Stimulated activated CD4-positive, alpha-beta T cell treated with anti-CD3 and anti-CD28 coated beads, TNF-alpha, amount 100 ng/mL, for 24 hours (primary cell): ENCODE measurements around the gene WNT2.
"Not testable (repeated sequence)": the region's sequence is repeated elsewhere in the genome, so short reads cannot be mapped to it uniquely, and the experiment has no call there.

Source experiments
- DNase-seq, 3 experiments: peaks; one replicate each; pipeline ENCODE4 v3.0.0-alpha.2; 2020; ENCODE audit warnings: low read depth in 3 of 3

The WNT2 gene

DNA sequence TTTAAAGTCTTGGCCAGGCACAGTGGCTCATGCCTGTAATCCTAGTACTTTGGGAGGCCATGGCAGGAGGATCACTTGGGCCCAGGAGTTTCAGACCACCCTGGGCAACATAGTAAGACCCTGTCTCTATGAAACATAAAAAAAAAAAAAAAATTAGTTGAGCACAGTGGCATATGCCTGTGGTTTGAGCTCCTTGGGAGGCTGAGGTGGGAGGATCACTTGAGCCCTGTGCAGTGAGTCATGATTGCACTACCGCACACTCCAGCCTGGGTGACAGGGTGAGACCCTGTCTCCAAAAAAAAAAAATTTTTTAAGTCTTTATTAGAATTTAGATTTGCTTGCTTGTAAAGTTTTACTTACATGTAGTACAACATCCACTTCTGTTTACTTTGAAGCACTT is 14.0 kb downstream of the WNT2 start:
- no peak for DNase-seq

DNA sequence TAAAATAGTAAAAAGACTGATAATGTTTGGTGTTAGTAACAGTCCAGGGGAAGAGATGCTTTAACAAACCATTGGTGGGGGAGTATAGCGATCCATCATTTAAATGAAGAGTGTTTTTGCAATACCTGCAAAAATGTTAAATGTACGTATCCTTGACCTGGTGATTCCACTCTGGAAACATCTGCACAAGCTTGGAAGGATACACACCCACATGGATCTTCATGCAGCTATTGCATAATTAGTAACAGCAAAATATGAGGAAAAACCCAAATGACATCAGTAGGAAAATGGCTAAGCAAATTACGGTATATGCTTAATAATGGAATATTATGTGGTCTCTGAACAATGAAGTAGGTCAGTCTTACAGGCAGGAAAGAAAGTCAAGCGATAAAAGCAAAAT is 20.5 kb downstream of the WNT2 start:
- DNase-seq: no peak

DNA sequence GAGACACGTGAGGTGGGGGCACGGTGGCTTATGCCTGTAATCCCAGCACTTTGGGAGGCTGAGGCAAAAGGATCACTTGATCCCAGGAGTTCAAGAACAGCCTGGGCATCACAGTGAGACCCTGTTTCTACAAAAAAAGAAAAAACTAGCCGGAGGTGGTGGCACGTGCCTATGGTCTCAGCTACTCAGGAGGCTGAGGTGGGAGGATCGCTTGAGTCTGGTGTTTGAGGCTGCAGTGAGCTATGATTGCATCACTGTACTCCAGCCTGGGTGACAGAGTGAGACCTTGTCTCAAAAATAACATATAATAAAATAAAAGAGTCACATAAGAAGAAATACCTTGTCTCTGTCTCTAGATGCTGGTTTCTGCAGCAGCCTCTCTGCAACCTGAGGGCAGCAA is 22.4 kb downstream of the WNT2 start:
- not testable (repeated sequence) for DNase-seq

DNA sequence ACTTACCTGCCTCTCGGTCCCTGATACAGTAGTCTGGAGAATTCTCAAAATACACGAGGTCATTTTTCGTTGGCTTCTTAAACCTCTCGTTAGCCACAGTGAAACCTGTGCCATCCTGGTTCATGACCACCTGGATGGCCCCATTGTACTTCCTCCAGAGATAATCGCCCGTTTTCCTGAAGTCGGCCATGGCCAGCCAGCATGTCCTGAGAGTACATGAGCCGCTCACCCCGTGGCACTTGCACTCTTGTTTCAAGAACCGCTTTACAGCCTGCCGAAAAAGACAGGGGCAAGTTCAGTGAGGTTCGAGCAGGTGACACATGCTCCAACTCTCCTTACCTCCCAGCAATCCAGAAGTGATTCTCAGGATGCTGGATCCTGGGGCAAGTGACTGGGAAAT is 25.3 kb downstream of the WNT2 start:
- DNase-seq: no peak

DNA sequence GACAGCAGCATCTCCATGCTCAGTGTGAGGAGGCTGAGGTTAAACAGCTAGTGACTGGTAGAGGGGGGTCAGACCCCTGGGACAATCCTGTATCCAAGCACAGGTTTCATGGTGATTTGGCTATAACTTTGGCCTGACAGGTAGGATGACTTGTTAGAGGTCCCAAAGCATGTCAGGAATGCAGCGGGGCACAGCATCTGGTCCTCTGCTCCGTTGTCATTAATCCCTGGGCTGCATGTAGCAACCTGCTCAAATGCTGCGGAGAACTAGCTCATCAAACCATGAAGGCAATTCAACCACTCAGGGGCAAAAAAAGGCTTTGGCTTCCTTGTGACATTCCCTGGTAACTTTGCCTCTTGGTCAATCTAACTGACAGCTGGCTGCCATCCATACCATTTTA is 26.8 kb downstream of the WNT2 start:
- no peak for DNase-seq

DNA sequence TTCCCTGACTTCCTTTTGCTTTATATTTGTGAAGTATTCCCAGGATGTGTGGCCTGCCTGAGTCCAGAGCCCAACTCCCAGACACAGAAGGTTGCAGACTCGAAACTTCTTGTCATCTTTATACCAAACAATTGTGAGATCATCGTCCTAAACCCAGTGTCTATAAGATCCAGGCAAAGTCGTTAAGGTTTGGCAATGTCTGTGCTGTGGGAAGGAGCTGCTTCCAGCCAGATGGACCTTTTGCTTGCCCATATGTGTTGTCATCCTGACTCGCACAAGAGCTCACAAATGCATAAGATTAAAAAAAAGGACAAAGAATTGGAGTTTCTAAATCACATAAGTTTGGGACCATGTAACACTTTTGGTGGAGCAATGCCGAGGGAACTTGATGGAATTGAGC is 37.0 kb downstream of the WNT2 start:
- no peak for DNase-seq

DNA sequence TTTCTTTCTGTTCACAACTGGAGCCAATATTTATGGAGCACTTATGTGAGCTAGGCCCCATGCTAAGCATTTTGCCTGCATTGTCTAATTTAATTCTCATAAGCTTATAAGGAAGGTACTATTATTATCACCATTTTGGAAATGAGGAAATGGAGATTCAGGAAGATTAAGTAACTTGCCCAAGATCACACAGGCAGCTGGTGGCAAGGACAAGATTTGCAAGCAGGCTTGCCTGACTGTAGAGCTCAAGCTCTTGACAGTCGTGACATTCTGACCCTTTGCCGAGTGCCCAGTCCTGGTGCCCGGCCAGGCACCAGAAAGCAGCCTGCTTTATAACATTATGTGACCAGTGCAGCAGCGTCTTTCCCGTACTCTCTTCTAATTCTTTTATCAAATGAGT is 38.2 kb downstream of the WNT2 start:
- no peak for DNase-seq

DNA sequence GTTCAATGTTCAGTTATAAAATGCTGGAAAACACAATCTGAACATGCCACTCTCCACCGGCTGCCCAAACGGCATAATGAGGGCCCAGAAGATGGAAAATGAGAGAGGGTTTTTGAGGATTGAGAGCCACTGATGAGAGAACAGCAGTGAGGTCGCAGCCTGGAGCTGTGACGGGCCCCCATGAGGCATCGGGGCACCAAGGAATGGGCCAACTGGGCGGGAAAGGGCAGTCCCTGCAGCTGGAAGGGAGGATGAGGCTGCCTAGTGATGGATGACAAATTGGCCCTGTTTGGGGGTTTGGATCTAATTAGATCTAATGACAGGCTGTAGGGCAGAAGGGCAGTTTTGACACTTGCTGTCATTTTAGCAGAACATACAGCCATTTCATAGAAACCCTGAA is 39.1 kb downstream of the WNT2 start:
- no peak for DNase-seq

DNA sequence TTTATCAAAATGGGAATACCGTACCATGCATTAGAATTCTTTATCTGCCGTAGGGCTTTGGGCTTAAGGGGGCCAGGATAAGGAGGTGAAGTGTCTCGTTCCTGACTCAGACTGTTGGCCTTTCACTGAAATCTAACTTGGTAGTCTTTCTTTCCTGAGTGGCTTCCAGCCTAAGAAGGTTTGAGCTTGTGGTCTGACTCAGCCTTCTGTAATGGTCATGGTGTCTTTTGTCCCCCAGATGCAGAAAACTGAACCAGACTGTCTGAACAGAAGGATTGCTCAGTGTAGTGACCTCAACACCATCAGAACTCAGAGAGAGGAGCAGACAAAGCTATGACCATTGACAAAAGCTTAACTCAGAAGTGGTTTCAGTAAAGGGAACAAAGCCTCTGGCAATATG is 39.5 kb downstream of the WNT2 start:
- no peak for DNase-seq

DNA sequence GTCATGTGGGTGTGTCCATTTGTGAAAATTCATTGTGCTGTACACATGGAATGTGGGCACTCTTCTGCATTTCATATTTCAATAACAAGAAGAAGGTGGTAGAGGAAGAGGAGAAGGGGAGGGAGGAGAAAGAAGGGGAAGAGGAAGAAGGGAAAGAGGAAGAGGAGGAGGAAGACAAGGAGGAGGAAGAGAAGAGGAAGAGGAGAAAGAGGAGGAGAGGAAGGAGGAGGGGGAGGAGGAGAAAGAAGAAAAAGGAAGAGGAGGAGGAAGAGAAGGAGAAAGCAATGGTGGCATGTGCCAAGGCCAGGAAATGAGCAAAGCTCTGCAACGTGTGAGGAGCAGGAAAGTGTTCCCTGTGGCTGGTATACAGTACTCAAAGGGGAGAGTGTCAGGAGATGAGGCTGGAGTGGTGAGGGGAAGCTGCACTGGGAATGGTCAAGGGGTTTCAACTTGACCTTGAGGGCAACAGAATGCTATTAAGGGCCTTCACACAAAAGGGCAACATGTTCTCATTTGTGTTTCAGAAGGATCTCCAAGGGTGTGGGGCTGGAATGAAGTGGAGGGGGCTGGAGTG is 40.5 kb downstream of the WNT2 start:
- DNase-seq: no peak

DNA sequence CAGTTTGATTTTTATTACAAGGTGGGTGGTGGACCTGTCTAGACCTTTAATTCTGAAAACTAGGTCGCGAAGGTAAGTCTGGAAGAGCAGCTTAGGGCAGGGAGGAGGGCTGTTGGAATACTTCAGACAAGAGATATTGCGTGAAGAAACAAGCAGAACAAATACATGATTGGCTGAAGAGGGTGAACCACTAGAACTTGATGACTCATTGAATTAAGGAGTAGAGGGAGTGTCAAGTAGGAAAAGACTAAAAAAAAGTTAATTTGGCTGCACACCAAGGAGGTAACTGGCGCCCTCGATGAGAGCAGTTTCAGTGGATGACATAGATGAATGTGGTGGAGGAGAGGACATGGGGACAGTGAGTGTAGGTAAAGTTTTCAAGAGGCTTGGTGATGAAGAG is 41.3 kb downstream of the WNT2 start:
- no peak for DNase-seq

DNA sequence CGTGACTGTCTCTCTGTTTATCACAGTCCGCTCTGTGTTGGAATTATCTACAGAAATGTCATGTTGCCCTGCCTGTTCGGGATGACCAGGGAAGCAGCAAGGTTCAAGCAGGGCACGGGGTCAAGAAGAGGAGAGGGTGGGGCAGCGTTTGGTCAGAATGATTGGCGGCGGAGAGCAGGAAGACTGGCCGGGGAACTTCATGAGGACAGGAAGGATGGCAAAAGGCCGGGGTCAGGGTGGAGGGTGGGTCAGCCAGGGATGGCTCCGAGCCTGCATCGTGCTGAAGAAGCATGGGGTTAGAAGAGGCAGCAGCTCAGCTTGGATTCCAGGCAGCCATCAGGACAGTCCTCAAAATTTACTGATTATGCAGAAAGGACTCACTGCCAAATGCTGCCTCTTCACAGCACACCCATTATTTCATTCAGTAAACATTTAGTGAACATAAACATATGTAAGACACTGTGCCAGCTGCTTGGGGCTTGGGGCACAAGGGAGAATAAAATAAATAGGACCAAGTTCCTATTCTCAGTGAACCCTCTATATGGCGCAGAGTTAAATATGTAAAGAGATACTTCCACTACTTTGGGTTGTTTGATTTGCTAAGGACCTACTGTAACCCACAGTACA is 42.8 kb downstream of the WNT2 start:
- DNase-seq: no peak

DNA sequence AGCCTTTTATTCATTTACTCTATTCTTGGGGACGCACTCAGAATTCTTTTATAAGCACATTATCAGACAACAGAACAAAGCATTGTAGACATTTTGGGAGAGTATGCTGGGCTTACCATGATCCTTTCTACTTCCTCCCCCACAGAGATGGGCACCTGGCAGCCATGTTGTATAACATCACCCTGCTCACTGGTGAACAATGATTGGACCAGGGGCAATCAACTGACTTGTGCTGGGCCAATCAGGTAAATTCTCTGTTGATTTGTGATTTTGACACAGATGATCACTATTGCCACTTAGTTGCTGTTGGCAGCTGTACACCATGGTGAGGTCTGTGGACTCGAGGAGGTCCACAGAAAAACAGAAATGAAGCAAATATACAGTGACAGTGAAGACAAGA is 43.7 kb downstream of the WNT2 start:
- no peak for DNase-seq

DNA sequence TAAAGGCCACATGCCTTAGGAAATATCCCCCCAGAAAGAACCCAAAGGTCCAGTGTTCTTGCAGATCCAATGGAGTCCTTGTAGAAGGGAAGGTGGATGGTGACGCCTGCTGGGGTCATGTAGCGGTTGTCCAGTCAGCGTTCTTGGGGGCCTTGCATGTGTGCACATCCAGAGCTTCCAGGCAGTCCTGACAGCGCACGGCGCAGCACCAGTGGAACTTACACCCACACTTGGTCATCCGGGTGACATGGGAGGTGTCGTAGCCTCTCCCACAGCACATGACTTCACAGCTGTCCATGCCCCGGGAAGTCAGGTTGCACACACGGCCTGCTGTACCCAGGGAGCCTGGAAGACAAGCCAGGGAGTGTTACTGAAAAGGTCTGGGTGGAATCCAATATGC is 44.8 kb downstream of the WNT2 start:
- no peak for DNase-seq

DNA sequence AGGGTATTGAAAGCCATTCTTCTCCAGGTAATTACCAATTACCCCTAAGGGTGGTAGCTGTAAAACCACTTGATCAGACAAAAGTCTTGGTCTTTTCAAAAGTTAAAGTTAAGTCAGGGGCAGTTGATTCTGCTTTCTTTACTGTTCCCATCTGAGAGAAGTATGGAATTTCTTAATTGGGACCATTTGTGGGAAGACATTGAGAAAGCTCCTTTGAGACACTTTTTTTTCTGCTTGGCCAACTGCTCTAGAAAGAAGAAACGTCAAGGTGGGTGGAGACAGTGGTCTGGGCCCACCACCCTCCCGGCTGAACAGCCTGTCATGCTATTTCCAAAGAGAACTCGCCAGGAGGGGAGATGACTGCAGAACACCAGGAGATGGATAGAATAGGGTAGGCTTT is 45.3 kb downstream of the WNT2 start:
- no peak for DNase-seq

DNA sequence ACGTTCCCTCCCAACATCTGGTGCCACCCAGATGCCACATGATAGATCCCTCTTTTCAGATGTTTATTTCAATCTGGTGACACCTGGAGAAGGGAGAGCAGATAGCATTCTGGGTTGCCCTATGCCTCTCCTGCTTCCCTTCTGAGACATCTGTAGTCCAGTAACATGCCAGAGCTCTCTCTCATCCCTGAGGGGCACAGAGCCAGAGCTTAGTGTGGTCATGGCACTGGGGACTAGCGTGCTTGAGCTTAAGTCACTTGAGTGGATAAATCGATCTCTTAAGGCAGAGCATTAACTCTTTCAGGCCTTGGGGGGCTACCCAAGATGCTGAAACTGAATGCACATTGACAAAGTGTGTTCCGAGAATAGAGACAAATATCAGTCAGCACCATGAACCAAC is 47.9 kb downstream of the WNT2 start:
- DNase-seq: no peak

DNA sequence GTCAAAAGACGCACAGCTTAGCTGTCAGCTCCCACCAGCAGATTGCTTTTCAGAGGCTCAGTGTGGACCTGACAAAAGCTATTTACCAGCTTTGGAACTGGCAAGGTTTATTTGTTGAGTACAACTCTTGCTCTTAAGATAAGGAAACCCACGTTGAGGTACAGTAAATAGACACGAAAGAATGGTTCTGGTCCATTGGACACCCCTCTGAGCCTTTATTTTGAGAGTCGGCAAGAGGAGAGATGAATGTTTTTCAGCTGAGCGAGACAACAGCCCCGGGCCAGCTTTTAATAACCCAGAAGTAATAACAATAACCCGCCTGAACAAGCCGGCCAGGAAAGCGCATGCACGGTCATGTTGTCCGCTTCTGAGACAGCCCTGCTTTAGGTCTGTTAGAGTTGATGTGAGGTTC is 49.0 kb downstream of the WNT2 start:
- no peak for DNase-seq

DNA sequence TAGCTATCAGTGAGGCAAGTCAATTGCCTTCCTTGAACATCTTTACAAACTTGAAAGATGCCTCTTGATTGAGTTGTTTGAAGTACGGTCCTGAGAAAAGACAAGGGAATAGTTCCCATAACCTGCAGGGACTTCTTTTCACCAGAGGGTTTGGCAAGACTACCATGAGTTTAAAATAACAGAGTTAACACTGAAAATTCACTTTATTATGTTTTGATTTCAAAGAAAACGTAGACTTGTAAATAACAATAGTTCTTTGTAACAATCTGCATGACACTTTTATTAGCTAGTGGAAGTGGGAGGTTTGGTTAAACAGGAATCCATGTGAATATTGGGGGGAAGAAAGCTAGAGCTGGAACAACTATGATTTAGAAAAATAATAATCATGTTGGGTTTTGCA is 49.5 kb downstream of the WNT2 start:
- no peak for DNase-seq

DNA sequence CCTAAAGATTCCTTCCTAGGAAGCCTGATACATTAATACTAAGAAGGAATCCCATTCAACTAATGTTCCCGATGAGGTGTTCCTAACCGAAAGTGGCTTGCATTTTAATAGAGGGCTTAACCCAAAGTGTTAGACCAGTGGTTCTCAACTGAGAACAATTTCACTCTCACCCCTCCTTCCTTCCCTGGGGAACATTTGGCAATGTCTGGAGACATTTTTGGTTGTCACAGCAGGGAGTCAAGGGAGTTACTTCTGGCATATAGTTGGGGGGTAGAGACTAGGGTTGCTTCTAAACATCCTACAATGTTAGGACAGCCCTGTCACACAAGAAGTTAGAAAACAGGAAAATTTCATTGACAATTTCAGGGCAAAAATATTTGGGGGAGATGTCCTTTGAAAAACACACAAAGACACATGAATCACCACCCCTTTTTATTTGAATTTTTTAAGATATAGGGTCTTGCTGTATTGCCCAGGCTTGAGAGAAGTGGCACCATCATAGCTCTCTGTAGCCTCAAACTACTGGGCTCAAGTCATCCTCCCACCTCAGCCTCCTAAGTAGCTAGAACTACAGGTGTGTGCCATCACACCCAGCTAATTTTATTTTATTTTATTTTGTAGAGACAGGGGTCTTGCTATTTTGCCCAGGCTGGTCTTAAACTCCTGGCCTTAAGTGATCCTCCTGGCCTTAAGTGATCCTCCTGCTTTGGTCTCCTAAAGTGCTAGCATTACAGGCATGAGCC is 50.7 kb downstream of the WNT2 start:
- no peak for DNase-seq

DNA sequence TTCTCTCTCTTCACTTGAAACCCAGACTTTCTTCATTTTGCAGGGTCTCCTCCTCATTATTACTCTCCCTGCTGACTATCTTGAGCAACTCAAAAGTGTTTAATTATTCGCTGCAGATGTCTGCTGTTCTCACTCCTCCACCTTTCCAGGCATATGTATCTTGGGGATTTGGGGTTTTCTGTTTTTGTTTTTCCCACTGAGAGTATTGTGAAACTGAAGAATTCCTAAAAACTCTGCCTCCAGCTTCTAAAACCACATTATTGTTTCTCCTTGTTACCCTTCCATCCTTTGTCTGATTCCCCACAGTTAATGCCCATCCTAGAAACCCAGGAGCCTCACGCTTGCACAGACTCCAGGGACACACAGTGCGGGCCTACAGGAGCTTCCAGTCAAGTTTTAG is 51.3 kb downstream of the WNT2 start:
- DNase-seq: no peak

DNA sequence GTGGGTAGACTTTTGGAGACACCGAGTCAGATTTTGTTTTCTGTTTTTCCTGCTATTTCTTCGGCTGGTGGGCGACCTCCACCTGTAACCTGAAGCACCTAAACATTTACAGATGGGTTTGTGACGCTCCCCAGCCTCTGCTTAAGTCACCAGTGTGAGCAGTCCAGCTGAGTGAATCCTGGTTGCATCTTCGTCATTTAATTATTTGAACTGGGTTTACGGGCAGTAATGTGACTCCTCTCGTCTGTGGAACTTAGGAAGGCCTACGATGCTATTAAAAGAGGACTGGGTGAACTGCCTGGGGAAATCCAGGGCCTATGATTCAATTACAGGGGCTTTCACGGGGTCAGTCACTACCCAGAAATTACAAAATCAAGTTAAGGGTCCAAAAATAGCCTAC is 52.5 kb downstream of the WNT2 start:
- no peak for DNase-seq

DNA sequence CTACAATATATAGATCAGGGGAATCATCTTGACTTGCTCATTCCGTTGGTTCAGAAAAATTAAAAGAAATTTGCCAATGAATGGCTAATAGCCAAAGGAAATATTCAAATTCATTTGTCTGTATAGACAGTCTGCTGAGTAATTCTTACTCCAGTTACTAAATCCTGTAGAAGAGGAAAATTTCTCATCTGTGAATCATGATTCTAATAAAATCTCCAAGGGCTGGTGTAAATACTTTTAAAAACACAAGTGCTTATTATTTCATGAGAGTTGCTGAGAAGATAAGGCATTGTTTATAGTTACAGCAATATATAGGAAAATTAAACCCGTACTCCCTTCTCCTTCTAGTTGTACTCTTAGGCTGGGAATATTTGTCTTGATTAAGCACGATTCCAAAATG is 53.0 kb downstream of the WNT2 start:
- no peak for DNase-seq

DNA sequence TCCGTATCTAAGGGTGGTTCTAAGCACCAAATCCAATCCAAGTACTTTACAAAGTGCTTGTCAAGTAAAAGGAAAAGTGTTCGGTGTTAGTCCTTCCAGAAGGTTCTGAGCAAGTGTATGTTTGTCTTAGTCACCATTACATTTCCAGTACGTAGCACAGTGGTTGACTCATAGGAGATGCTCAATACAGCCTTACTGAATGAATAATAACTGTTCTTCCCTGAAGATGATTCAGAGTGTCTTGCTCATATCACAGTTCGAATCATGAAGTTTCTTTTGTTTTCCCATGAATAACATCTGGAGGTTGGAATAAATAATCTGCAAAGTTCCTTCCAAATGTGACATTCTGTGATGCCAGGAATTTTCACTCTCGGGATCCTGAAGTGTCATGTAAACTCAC is 53.4 kb downstream of the WNT2 start:
- no peak for DNase-seq

DNA sequence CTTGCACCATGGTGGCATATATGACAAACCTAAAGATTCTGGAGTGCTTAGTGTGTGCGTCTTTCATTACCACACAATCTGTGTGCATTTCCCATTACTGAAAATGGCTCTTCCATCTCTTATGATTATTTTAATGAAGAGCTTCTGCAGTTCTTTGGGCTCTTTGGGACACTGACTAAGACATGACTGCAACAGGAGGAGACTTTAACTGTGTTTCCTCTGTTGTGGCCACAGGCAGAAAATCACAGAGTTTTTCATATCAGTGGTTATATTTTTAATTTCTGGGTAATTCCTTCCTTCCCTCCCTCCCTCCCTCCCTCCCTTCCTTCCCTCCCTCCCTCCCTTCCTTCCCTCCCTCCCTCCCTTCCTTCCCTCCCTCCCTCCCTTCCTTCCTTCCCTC is 58.1 kb downstream of the WNT2 start:
- no peak for DNase-seq
